Cerebellar cortex (tissue), 1 donor: ENCODE data around the gene CYP2U1.
"Not testable (repeated sequence)": the region's sequence is repeated elsewhere in the genome, so short reads cannot be mapped to it uniquely, and the experiment has no call there.

Experiments used
- DNase-seq: peaks from one replicate; pipeline ENCODE4 v3.0.0-alpha.2; 2015; ENCODE audit warnings: low spot score

The CYP2U1 gene

GRCh38 chr4:107930821-107931774 is at the start of gene CYP2U1:
Gene CYP2U1 (plus strand): TSS chr4:107931549. CDS start chr4:107931644, 95 bp downstream.
- DNase-seq = peak; percentile 77

- DNase-seq = no peak
Observed at GRCh38 chr4:107885865-107886264, 45.5 kb upstream of the CYP2U1 start.

GRCh38 chr4:107888237-107888636 is 43.1 kb upstream of the CYP2U1 start:
- DNase-seq = no peak

DNA sequence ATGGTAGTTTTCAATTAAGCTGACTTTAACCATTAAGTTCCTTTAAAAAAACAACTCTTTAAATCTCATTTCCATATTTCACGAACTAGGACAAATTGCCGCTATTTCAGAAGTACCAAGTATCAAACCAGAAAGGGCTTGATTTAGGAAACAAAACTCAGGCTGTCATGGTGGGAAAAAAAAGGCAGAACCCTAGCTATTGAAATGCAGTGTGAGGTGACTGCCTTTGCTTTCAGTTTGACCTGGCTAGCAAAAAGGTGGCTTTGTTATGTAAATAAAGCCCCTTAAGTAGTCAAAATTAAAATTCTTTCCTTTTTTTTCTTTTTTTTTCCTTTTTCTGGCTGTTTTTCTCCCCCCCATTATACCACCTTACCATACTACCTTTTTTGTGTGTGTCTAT is 40.6 kb upstream of the CYP2U1 start:
- DNase-seq = no peak

DNA sequence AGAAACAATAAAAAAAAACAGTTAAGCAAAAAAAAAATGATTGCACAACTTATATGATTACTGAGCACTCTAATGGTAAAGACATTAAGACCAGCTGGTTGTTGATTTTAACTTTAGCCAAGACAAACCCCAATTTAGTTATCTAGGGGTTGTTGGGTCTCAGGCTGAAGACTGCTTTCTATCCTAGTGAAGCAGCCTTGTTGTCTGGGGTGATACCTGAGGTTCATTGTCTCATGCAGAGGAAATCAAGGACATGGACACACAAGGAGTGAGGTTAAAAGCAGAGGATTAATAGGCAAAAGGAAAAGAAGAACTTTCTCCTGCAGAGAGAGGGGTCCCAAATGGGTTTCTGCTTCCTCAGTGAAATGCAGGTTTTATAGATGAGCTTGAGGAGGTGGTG is 40.0 kb upstream of the CYP2U1 start:
- no peak for DNase-seq

DNA sequence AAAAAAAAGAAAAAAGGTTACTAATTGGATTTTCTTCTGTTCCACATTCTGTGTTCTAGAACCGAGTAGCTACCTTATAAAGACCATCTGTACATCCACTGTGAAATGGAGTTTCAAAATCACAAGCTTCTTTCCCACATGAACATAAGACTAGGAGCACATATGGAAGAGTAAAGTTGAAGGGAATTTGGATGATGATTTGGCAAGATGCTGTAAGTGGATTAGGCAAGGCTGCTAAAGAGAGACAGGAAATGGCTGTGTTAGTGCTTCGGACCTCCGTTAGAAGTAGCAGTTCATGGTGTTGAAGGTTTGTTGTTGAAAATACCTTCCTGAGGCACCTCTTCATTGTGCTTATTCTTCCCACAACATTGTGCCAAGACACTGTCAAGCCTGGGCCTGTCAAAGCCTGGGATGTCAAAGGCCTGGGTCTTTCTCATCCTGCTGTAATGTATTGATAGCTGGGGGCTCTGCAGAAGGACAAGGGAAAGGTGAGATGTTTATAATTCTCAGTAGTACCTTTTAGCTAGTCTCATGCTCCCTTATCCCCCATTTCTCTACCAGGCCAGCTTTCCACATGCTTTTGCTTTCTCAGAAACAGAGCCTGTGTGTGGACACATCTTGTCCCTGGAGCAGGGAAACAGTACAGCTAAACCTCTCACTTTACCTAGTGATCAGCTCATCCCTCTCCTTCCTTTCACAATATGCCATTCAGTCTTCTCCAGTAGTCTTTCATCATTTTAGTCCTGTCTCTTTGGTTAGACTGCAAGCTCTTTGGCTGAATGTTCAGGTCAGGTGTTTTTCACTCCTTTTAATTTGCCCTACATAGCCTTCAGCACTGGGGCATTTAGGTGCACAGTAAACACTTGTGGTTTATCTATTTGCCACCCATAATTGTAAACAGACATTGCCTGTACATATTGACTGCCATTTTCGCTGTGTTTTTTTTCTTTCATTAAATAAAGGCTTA is 37.9 kb upstream of the CYP2U1 start:
- DNase-seq = no peak

DNA sequence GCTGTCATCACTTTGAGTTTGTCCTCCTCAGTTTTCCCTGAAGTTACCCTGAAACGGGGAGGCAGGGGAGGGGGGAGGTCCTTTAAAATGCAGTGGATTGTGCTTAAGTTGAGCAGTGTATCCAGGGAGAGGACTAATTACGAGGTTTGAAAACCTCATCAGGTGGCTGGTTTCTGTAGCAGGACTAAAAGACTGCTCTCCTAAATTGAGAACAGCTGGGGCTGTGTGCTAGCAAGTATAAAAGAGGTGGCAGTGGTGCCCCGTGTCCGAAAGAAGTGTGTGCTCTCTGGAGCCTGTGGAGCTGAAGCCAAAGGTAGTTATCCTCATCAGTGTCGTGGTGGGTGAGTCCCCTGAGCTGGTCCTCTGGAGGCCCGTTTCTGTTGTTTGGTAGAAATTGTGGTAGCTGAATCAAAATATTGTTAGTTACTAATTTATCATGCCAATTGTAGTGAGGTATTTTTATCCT is 37.2 kb upstream of the CYP2U1 start:
- DNase-seq = no peak

- no peak for DNase-seq
Observed at GRCh38 chr4:107896158-107896645, 35.1 kb upstream of the CYP2U1 start.

DNA sequence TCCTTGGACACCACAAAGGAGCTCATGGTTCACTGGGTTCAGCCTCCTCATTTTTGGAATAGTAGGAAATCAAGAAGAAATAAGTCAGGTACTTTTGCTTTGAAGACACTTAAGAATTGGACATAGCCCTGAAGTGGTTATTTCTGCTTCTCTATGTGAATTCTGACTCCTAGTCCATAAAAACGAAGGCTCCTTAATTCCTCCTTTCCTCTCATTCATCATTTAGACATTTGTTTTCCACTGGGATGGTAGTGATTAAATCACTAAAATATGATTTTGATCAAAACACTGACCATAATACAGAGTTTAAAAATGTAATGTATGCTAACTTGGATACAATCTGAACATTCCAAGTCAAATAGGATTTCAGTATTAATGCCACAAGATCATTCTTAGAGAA is 34.7 kb upstream of the CYP2U1 start:
- DNase-seq = no peak

DNA sequence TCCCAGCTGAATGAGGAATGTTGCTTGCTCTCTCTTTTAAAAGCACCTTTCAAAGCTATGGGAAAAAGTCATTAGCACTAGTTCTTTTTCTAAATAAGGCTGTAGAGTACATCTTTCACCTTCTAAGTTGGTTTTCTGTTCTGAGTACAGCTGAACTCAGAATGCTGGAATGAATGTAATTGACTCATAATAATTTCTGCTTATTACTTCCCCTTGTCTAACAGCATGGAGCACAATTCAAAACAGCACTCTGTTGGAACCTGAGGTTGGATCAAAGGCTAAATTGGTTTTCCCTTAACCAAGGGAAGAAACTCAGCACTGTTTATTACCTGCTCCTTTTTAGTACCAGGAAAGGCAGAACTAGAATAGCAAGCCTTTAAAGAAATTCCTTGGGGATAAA is 33.5 kb upstream of the CYP2U1 start:
- no peak for DNase-seq

DNA sequence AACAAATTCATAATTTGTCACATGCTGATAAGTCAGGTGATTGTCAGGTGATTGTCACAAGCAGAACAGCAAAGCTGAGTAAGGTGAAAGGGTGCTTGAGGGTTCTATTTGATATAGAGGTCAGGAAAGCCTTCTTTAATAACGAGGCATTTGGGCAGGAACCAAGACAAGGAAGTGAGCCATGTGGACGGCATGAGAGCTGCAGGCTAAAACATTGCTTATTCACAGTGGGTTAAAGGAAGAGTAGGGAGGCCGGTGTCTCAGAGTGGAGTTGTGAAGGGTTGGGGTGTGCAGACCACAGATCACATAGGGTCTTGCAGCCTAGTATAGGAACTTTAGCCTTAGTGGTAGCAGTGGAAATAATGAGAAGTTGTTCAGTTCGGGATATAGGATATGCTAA is 31.3 kb upstream of the CYP2U1 start:
- DNase-seq = no peak

GRCh38 chr4:107900508-107900907 is 30.8 kb upstream of the CYP2U1 start:
- no peak for DNase-seq

DNA sequence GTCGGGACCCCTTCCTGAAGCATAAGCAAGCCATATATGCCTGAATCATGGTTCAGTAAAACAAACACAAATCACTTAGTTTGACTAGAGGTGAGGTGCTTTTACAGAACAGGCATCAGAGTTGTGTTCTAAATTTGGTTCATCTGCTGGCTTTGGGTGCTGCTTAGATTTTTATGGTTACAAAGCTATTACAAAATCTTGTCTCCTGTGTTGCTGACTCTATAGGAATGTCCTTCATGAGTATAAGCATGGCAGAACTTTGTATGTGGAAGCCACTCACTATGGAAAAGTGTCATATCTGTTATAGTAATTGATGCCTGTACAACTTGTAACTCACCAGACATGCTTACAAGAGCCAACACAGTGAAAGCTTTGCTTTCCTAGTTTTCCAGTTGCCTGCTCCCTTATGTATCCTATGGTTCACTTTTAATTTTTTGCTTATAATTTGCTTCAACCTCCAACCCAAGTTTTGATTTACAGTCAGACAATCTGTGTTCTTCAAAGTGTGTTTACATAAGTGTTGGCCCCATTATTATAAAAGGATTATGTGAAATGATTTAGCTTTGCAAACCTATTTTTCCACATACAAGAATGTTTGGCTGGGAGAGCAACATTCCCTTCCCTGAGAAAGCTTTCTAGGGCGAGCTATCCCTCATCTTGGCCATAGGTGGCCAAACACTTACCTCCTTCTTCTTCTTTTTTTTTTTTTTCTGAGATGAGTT is 30.0 kb upstream of the CYP2U1 start:
- DNase-seq = no peak

GRCh38 chr4:107902715-107903114 is 28.6 kb upstream of the CYP2U1 start:
- DNase-seq = no peak

DNA sequence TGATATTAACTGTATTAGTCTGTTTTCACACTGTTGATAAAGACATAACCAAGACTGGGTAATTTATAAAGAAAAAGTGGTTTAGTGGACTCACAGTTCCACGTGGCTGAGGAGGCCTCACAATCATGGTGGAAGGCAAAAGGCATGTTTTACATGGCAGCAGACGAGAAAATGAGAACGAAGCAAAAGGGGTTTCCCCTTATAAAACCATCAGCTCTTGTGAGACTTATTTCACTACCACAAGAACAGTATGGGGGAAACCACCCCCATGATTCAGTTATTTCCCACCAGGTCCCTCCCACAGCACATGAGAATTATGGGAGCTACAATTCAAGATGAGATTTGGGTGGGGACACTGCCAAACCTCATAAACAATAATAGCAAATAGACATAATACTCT is 26.3 kb upstream of the CYP2U1 start:
- DNase-seq = not testable (repeated sequence)

GRCh38 chr4:107906458-107907100 is 24.8 kb upstream of the CYP2U1 start:
- DNase-seq = no peak

- DNase-seq = no peak
Observed at GRCh38 chr4:107908377-107908776, 23.0 kb upstream of the CYP2U1 start.

DNA sequence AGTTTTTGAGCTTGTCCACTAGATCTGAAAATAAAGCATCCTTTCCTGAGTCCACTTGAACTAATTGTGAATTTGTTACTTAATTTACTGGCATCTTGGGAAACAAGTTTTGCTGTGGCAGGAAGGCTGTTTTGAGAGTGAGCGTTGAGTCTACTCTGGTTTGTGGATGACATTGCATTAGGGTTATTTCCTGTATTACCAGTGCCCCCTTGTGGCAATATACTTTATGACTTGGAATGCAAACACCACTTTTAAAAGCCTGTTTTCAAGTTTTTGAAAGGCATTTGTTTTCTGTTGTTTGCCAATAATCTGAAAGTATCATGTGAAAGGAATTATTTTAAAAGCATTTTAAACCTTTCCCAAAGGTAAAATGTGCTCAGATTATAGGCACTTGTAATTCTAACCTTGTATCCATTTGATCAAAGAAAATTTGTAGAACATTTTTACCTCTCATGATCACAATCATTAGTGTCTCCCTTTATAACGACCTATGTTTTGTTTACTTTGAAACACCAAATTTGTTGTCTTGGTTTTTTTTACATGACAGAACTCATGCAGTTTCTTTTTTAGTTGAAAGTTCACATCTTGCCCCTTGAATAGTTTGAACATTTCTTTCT is 18.0 kb upstream of the CYP2U1 start:
- DNase-seq = peak; percentile 75

DNA sequence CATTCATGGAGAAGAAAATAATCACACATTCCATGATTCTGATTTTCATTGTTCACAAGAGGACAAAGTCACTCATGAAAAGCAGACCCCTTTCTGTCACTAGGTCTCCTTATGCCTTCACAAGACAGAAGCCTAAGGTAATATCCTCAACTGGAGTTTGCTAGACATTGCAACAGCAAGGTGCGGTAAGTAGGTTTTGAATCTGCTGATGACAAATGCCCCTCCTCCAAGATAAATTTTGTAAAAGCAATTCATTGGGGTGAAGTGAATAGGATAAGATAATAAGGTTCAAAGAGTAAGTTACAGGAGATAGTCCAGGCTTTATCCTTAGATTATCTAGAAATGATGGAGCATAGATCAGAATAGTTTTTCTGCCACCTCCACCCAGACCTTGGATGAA is 16.1 kb upstream of the CYP2U1 start:
- DNase-seq = no peak

DNA sequence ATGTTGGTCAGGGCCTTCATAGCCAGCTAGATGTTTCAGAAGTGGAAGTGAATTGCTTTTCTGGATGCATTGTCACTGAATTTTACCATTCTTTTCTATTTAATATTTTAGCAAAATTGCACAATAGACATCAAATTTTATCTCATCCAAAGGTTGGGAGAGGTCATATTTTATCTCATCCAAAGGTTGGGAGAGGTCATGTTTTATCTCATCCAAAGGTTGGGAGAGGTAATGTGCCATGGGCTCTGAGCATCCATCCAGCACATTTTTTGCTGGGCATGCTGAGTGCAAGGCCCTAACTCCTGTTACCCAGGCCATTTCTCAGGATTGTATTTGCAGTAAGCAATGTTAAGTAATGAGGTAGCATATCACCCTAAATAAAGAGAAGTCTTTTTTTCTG is 14.7 kb upstream of the CYP2U1 start:
- no peak for DNase-seq

DNA sequence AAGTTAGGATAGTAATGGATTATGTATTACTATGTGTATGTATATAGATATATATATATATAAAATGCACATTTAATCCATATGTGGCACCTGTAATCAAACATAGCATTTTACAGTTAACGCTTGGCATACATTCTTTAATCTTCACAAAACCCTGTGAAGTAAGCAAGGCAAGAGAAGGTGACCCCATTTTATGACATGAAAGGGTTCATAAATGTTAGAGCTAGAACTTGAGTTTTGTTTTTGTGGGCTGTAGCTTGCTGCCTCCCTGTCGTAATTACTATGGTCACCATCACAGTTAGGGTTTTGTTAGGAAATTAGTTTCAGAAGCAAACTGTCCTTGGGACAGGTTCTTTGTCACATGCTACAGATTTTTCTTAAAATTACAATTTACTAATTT is 13.8 kb upstream of the CYP2U1 start:
- DNase-seq = no peak
